Activated T-cell treated with anti-CD3 and anti-CD28 coated beads, Interleukin-2, amount 50 U/mL, for 4 hours (primary cell): ENCODE data around the gene TNPO2. TPM values are rescaled to one million over a fixed set of nuclear protein-coding genes. Genes with fewer than 3 reads are reported as not detected.

Experiments
- ATAC-seq, 2 donors: fragments of 200-7000 bp; cut with Tn5 transposase; one replicate each; pipeline ENCODE4 v1.10.0; 2021
- DNase-seq: peaks from one replicate; pipeline ENCODE4 v3.0.0-alpha.2; 2020
- H3K27me3 Mint-ChIP-seq: one replicate; pipeline ENCODE4 v1.8.0; 2021; ENCODE audit warnings: low read depth, mixed read lengths
- H3K36me3 Mint-ChIP-seq: one replicate; pipeline ENCODE4 v1.8.0; 2022; ENCODE audit warnings: mixed read lengths; ENCODE audit not compliant: insufficient read depth
- H3K4me1 Mint-ChIP-seq: one replicate; pipeline ENCODE4 v1.8.0; 2021; ENCODE audit warnings: low read depth, mixed read lengths
- H3K4me3 Mint-ChIP-seq: one replicate; pipeline ENCODE4 v1.8.0; 2021; ENCODE audit warnings: mild to moderate bottlenecking, moderate library complexity, mixed read lengths
- H3K9me3 Mint-ChIP-seq: one replicate; pipeline ENCODE4 v1.8.0; 2021; ENCODE audit warnings: mixed read lengths
- total RNA-seq, 3 donors: library from RNA; stranded (reverse); gene quantifications; one replicate each; pipeline ENCODE4 v1.2.1, GENCODE V29; 2021

TNPO2 gene
- total RNA-seq, 3 donors from 2014 or later, result 223 to 236 (median 232) TPM

GRCh38 chr19:12667731-12668302 is 55.9 kb downstream of the TNPO2 start:
- H3K36me3 Mint-ChIP-seq, result peaks cover 20% of the 10 kb centered on the region

GRCh38 chr19:12666265-12667048 is 57.3 kb downstream of the TNPO2 start, which contains the start of the genes MAN2B1 and WDR83:
TSS of gene MAN2B1 (minus strand) at chr19:12666742. CDS start at chr19:12666701, 41 bp downstream.
TSS of gene WDR83 (plus strand) at chr19:12666807. CDS start at chr19:12669791, 2,984 bp downstream.
- Mint-ChIP-seq H3K4me1 (peaks cover 46% of the 10 kb centered on the region), H3K4me3 (peak within 1 kb of the TSS; percentile 94), H3K27me3 (no peaks in the 10 kb centered on the region), H3K9me3 (no peaks in the 10 kb centered on the region), H3K36me3 (peaks cover 13% of the 10 kb centered on the region)
- ATAC-seq, result peak; percentile 81 to 82
- peak; percentile 78 for DNase-seq

More at GRCh38 chr19:12667731-12668302, 55.9 kb downstream of the TNPO2 start:
- Mint-ChIP-seq H3K4me1 (peaks cover 50% of the 10 kb centered on the region), H3K27me3 (no peaks in the 10 kb centered on the region), H3K9me3 (no peaks in the 10 kb centered on the region), H3K4me3 (peak overlapping the region; percentile 94)
- DNase-seq (no peak), ATAC-seq (no peak)

GRCh38 chr19:12665671-12666264 is 58.0 kb downstream of the TNPO2 start:
- no peak for DNase-seq
- ATAC-seq, result peak; percentile 5
- Mint-ChIP-seq H3K36me3 (peaks cover 13% of the 10 kb centered on the region), H3K4me3 (peak overlapping the region; percentile 94), H3K27me3 (no peaks in the 10 kb centered on the region), H3K9me3 (no peaks in the 10 kb centered on the region), H3K4me1 (peaks cover 46% of the 10 kb centered on the region)

- peaks cover 16% of the 10 kb centered on the region for H3K36me3 Mint-ChIP-seq
- peak in 1 of 2 donors; percentile 9 for ATAC-seq
Measured at GRCh38 chr19:12665281-12665573, 58.5 kb downstream of the TNPO2 start.

GRCh38 chr19:12664406-12665280 is 59.1 kb downstream of the TNPO2 start:
- Mint-ChIP-seq H3K4me3 (peak overlapping the region; percentile 94), H3K36me3 (peaks cover 19% of the 10 kb centered on the region)
- no peak for DNase-seq

More at GRCh38 chr19:12665281-12665573, 58.5 kb downstream of the TNPO2 start:
- DNase-seq, result peak; percentile 35
- H3K27me3 Mint-ChIP-seq, result no peaks in the 10 kb centered on the region
- peak overlapping the region; percentile 94 for H3K4me3 Mint-ChIP-seq
- no peaks in the 10 kb centered on the region for H3K9me3 Mint-ChIP-seq
- H3K4me1 Mint-ChIP-seq, result peaks cover 46% of the 10 kb centered on the region

GRCh38 chr19:12660980-12661379 is 62.8 kb downstream of the TNPO2 start:
- H3K4me1 Mint-ChIP-seq, result peaks cover 19% of the 10 kb centered on the region
- H3K9me3 Mint-ChIP-seq, result no peaks in the 10 kb centered on the region
- H3K36me3 Mint-ChIP-seq, result peaks cover 24% of the 10 kb centered on the region
- ATAC-seq (no peak), DNase-seq (no peak)
- H3K4me3 Mint-ChIP-seq, result no peak overlapping the region
- H3K27me3 Mint-ChIP-seq, result no peaks in the 10 kb centered on the region

More at GRCh38 chr19:12664406-12665280, 59.1 kb downstream of the TNPO2 start:
- Mint-ChIP-seq H3K9me3 (no peaks in the 10 kb centered on the region), H3K4me1 (peaks cover 46% of the 10 kb centered on the region), H3K27me3 (no peaks in the 10 kb centered on the region)
- no peak for ATAC-seq

- DNase-seq (no peak), ATAC-seq (no peak)
- H3K4me1 Mint-ChIP-seq, result no peaks in the 10 kb centered on the region
- H3K27me3 Mint-ChIP-seq, result no peaks in the 10 kb centered on the region
- no peaks in the 10 kb centered on the region for H3K9me3 Mint-ChIP-seq
- no peak overlapping the region for H3K4me3 Mint-ChIP-seq
- peaks cover 28% of the 10 kb centered on the region for H3K36me3 Mint-ChIP-seq
Measured at GRCh38 chr19:12657966-12658365, 65.8 kb downstream of the TNPO2 start.

GRCh38 chr19:12656899-12657571 is 66.7 kb downstream of the TNPO2 start:
- peaks cover 31% of the 10 kb centered on the region for H3K36me3 Mint-ChIP-seq
- no peaks in the 10 kb centered on the region for H3K4me1 Mint-ChIP-seq
- H3K9me3 Mint-ChIP-seq, result no peaks in the 10 kb centered on the region
- ATAC-seq (peak; percentile 37 to 41), DNase-seq (no peak)
- no peak overlapping the region for H3K4me3 Mint-ChIP-seq
- H3K27me3 Mint-ChIP-seq, result no peaks in the 10 kb centered on the region

- ATAC-seq, result no peak
- peaks cover 33% of the 10 kb centered on the region for H3K36me3 Mint-ChIP-seq
- no peaks in the 10 kb centered on the region for H3K9me3 Mint-ChIP-seq
- H3K4me3 Mint-ChIP-seq, result no peak overlapping the region
- H3K27me3 Mint-ChIP-seq, result no peaks in the 10 kb centered on the region
- DNase-seq, result no peak
- no peaks in the 10 kb centered on the region for H3K4me1 Mint-ChIP-seq
Measured at GRCh38 chr19:12655546-12655945, 68.2 kb downstream of the TNPO2 start.

- Mint-ChIP-seq H3K9me3 (no peaks in the 10 kb centered on the region), H3K27me3 (no peaks in the 10 kb centered on the region), H3K4me3 (no peak overlapping the region), H3K36me3 (peaks cover 24% of the 10 kb centered on the region), H3K4me1 (no peaks in the 10 kb centered on the region)
- ATAC-seq (no peak), DNase-seq (no peak)
Measured at GRCh38 chr19:12652219-12652618, 71.5 kb downstream of the TNPO2 start.

GRCh38 chr19:12649941-12650340 is 73.8 kb downstream of the TNPO2 start:
- Mint-ChIP-seq H3K4me3 (no peak overlapping the region), H3K27me3 (no peaks in the 10 kb centered on the region), H3K9me3 (no peaks in the 10 kb centered on the region), H3K36me3 (peaks cover 9% of the 10 kb centered on the region), H3K4me1 (no peaks in the 10 kb centered on the region)
- ATAC-seq (no peak), DNase-seq (no peak)
